Measurements from ENCODE around the gene SLC41A3. TPM values are rescaled to one million over a fixed set of nuclear protein-coding genes. Genes with fewer than 3 reads are reported as not detected.

Gene SLC41A3
- total RNA-seq, 1 donor from 2014 or later: 45.7 TPM

GRCh38 chr3:126121074-126121473, 37.1 kb upstream of the SLC41A3 start:
- no peak for DNase-seq (ENCODE audit: extremely low read depth, low read depth, low spot score)

GRCh38 chr3:126119976-126120375, 36.1 kb upstream of the SLC41A3 start:
- DNase-seq (ENCODE audit: extremely low read depth, low read depth, low spot score): no peak

GRCh38 chr3:126119008-126119675, 35.2 kb upstream of the SLC41A3 start:
- DNase-seq (ENCODE audit: extremely low read depth, low read depth, low spot score): no peak

- DNase-seq (ENCODE audit: extremely low read depth, low read depth, low spot score): no peak
Observed at GRCh38 chr3:126118591-126118990, 34.7 kb upstream of the SLC41A3 start.

GRCh38 chr3:126117786-126118185, 33.9 kb upstream of the SLC41A3 start:
- DNase-seq (ENCODE audit: extremely low read depth, low read depth, low spot score): no peak

- no peak for DNase-seq (ENCODE audit: extremely low read depth, low read depth, low spot score)
Observed at GRCh38 chr3:126117212-126117611, 33.3 kb upstream of the SLC41A3 start.

GRCh38 chr3:126116526-126116925, 32.6 kb upstream of the SLC41A3 start:
- DNase-seq (ENCODE audit: extremely low read depth, low read depth, low spot score): no peak

GRCh38 chr3:126114443-126115386, 30.8 kb upstream of the SLC41A3 start:
- no peak for DNase-seq (ENCODE audit: extremely low read depth, low read depth, low spot score)

- DNase-seq (ENCODE audit: extremely low read depth, low read depth, low spot score): no peak
Observed at GRCh38 chr3:126113733-126114442, 30.0 kb upstream of the SLC41A3 start.

- no peak for DNase-seq (ENCODE audit: extremely low read depth, low read depth, low spot score)
Observed at GRCh38 chr3:126113238-126113555, 29.3 kb upstream of the SLC41A3 start.

GRCh38 chr3:126112531-126113237, 28.8 kb upstream of the SLC41A3 start:
- DNase-seq (ENCODE audit: extremely low read depth, low read depth, low spot score): no peak

- DNase-seq (ENCODE audit: extremely low read depth, low read depth, low spot score): no peak
Observed at GRCh38 chr3:126111566-126112475, 27.9 kb upstream of the SLC41A3 start.

- no peak for DNase-seq (ENCODE audit: extremely low read depth, low read depth, low spot score)
Observed at GRCh38 chr3:126111126-126111551, 27.2 kb upstream of the SLC41A3 start.

GRCh38 chr3:126110431-126111125, 26.7 kb upstream of the SLC41A3 start:
- DNase-seq (ENCODE audit: extremely low read depth, low read depth, low spot score): no peak

GRCh38 chr3:126109880-126110235, 25.9 kb upstream of the SLC41A3 start:
- DNase-seq (ENCODE audit: extremely low read depth, low read depth, low spot score): no peak

GRCh38 chr3:126109146-126109879, 25.4 kb upstream of the SLC41A3 start:
- DNase-seq (ENCODE audit: extremely low read depth, low read depth, low spot score): no peak

GRCh38 chr3:126108676-126109050, 24.7 kb upstream of the SLC41A3 start:
- DNase-seq (ENCODE audit: extremely low read depth, low read depth, low spot score): no peak

GRCh38 chr3:126107957-126108675, 24.2 kb upstream of the SLC41A3 start:
- no peak for DNase-seq (ENCODE audit: extremely low read depth, low read depth, low spot score)

Measured in glomerular endothelial cell (primary cell).